GM18508 (cell line): ENCODE data around the gene ADAMTS17.

Source experiments
- ATAC-seq: cut with Tn5 transposase; IDR thresholded peaks from one replicate; pipeline ENCODE4 v1.9.1; 2021; ENCODE audit warnings: moderate number of reproducible peaks; ENCODE audit not compliant: insufficient read depth, unreplicated experiment

Gene ADAMTS17

GRCh38 chr15:100061944-100062343 is 279.8 kb downstream of the ADAMTS17 start:
- ATAC-seq, result no peak

- no peak for ATAC-seq
Observed at GRCh38 chr15:100060276-100060926, 281.4 kb downstream of the ADAMTS17 start.

- no peak for ATAC-seq
Observed at GRCh38 chr15:100059521-100059920, 282.3 kb downstream of the ADAMTS17 start.

DNA sequence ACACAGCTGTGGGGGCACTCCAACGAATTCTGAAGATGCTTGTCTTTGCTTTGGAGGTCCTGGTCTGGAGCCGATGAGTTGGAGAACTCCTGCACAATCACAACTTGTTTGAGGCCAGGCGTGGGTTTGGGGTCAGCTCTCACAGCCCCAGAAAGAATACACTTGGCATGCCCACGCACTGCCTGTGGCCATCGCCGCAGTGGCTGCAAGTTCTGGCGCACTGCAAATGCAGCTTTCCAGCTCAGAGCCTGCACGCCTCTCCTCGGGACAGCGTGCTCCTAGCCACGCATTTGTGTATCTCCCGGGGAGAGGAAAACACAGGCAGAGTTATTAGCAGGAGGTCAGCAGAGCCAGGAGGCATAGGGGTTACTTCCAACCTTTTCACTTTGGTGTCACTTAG is 282.7 kb downstream of the ADAMTS17 start:
- no peak for ATAC-seq

DNA sequence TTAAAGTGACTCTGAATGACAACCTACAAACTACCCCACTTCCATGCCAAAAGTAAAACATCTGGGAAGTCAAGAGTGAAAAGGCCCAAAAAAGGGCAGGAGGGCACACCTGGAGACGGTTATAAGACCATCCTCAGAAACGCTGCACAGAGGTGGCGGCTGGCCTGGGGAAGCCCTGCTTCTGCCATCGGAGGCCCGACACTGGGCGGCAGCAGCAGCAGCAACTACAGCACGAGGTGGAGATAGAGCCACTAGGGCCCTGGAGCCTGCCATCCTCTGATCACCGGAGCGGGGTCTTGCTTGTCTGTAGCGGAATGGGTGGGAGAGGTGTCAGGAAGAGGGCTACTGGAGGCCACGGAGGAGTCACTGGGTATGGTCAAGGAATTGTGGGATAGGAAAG is 283.3 kb downstream of the ADAMTS17 start:
- no peak for ATAC-seq

DNA sequence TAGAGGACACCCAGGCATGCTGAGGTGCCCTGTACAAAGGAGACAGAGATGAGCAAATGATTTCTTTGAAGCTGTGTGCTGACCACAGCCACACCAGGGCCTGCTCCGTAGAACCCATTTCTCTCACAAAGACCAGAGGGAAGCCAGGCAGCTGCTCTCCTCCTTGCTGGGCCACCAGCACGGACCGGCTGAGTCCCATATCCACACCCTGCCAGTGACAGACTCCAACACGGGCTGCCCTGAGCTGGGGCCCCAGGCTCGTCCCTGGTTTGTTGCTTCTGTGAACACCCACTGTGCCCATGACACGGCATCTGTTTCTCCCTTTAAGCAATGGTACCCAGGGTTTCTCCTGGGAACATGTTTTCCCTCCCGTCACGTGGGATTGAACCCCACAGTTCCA is 284.5 kb downstream of the ADAMTS17 start:
- no peak for ATAC-seq

GRCh38 chr15:100056411-100057072 is 285.2 kb downstream of the ADAMTS17 start:
- ATAC-seq, result no peak

DNA sequence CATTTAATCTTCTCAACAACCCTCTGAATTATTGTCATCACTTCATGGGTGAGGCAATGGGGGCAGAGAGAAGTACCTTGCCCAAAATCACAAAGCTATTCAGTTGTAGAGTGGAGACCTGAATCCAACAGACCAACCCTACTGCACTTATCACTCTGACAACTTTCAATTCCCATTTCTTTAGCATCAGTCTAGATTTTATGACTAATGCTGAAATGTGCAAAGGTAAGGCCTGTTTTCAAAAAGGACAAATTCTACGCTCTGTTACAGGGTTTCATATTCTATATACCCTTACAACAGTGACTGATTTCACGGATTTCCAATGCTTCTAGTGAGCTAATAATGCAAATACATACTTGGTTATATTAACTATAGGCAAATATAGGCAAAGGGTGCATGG is 286.0 kb downstream of the ADAMTS17 start:
- ATAC-seq, result no peak

GRCh38 chr15:100054539-100054938 is 287.2 kb downstream of the ADAMTS17 start:
- no peak for ATAC-seq

- ATAC-seq, result no peak
Observed at GRCh38 chr15:100053474-100054121, 288.2 kb downstream of the ADAMTS17 start.

DNA sequence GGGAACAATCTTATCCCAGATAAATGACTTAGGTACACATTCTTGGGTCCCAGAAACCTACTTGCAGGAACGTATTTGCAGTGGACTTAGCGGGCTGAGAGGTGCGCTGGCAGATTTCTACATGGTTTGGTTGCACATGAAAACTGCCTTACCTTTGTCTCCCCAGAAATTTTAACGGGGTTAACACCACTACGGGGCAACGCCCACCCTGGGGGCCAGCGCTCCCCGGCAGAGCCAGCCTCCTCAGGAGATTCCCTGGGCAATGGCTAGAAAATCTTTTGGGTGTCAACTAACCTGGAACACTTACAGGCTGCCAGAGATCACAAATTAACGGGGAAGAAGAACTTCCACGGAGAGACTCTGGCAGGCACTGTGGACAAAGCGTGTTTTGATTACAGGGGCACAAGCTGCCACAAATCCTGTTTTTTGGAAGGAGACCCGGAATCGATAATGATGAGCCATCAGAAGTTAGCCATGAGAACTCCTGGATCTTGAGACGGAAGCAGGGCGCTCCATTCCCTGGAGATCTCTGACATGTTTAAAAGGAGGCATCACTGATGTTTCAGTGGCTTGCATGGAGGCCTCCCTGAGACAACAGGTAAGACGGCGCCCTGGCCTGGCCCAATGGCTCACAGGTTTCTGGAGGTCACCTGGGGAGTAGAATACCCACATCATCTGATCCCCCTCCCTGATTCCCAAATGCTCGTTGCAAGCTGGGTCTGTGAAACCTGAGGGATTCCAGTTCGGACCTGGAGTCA is 288.9 kb downstream of the ADAMTS17 start:
- ATAC-seq, result no peak

GRCh38 chr15:100050877-100051786 is 290.6 kb downstream of the ADAMTS17 start:
- ATAC-seq, result no peak

DNA sequence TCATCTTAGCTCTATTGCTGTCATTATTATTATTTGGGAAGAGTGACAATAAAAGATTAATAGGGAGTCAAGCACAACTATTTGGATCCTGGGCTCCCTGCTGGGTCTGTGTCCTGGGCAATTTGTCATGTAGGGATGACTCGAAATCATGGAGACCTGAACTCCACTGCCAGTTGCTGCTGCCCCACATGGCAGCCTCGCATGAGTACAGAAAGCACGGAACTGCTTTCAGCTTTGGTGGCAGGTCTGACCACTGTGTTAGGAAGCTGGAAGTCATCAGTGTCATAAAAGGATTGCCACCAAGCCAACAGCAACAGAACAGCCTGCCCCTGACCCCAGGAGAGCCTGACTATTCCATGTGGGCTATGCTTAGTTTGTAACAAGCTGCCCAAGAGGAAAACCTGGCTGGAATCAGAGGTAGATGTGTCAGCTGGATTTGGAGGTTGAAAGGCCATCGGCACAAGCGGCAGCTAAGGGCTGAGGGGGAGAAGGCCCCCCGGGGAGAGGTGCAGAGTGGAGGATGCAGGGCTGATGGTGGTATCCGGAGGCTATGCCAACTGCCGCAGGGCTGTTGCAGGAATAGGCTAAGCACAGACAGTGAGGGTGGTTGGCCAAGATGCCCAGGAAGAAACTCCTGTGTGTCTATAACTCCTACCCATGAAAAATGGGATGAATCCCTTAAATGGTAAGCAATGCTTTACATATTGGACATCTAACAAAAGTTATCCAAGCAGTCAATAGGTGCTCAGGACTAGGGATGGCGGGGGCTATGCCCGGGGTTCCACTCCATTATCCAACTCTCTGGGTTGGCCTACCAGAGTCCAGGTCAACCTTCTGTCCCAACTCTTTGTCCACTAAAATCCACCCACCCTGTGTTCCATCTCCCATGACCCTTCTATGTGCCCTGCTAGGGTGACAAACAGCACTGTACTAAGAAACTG is 291.6 kb downstream of the ADAMTS17 start:
- ATAC-seq, result no peak

GRCh38 chr15:100049483-100049882 is 292.3 kb downstream of the ADAMTS17 start:
- ATAC-seq, result no peak

GRCh38 chr15:100048736-100049135 is 293.0 kb downstream of the ADAMTS17 start:
- ATAC-seq, result no peak

DNA sequence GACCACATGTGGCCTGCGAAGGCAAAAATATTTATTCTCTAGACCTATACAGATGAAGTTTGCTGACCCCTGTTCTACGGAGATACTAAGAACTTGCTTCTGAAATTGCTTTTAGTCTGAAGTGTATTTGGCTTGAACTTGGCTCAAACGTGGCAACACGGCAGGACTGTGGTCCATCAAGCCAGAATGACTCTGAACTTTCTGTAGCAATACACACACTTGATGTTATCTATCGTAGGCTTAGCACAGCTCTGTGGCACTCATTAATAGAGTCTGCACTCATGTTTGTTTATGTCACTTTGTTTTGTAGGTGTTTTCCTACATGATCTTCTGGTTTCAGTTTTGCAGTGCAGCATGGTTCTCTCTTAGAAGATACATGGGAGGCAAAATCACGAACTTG is 298.1 kb downstream of the ADAMTS17 start:
- ATAC-seq, result no peak

GRCh38 chr15:100043068-100043641 is 298.6 kb downstream of the ADAMTS17 start:
- no peak for ATAC-seq

DNA sequence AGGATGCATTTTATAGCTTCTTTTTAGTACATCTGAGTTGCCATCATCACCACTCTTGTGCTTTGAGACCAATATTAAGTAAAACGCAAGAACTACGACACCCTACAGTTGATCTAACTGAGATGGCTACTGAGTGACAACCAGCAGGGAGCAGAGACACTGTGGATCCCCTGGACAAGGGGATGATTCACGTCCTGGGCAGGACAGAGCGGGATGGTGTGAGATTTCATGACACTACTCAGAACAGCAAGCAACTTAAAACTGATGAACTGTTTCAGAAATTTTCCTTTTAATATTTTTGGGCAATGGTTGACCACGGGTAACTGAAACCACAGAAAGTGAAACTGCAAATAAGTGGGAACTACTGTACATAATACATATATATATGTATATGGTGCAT is 299.2 kb downstream of the ADAMTS17 start:
- ATAC-seq, result no peak
